HEK293 (cell line): ENCODE measurements around the gene TMEM238.

Experiments
- CTCF ChIA-PET: fragments of 350-600 bp; formaldehyde crosslinking; extraction: SDS; loops from one replicate; lab custom pipeline; 2021; ENCODE audit warnings: antibody characterized with exemption; lab: Yijun Ruan, JAX
- POLR2A ChIA-PET: fragments of 300-600 bp; formaldehyde crosslinking; extraction: SDS; loops from one replicate; lab custom pipeline; 2020; ENCODE audit warnings: antibody characterized with exemption, inconsistent platforms; lab: Yijun Ruan, JAX
- H3K27ac ChIP-seq: fragments of 200-500 bp; sonication (Bioruptor generic); 2 replicates; pipeline ENCODE4 v1.5.1; 2014; ENCODE audit warnings: low read depth, low read length, control low read depth, inconsistent platforms; ENCODE audit errors: extremely low read depth
- H3K36me3 ChIP-seq, 2 experiments: fragments of 200-500 bp in 1 of 2; sonication (Bioruptor generic) in 1 of 2; 1 replicate in 1 of 2; 2 replicates in 1 of 2; pipeline ENCODE4 v1.5.1; 2014 to 2017; ENCODE audit warnings: inconsistent platforms in 2 of 2, low read length in 2 of 2; ENCODE audit not compliant: control insufficient read depth in 2 of 2, insufficient read depth in 1 of 2
- H3K4me1 ChIP-seq: fragments of 200-500 bp; sonication (Bioruptor generic); 2 replicates; pipeline ENCODE4 v1.5.1; 2014; ENCODE audit warnings: mild to moderate bottlenecking, low read length, inconsistent platforms; ENCODE audit not compliant: control insufficient read depth, insufficient read depth
- H3K4me3 ChIP-seq: 2 replicates; pipeline ENCODE4 v1.5.1; 2011; ENCODE audit warnings: low read depth, mild to moderate bottlenecking, control low read depth, low read length, moderate library complexity
- H3K9me3 ChIP-seq: fragments of 200-500 bp; sonication (Bioruptor generic); 2 replicates; pipeline ENCODE4 v1.5.1; 2014; ENCODE audit warnings: low read depth, low read length, inconsistent platforms; ENCODE audit not compliant: control insufficient read depth, insufficient read depth
- ELK4 ChIP-seq: IDR thresholded peaks from 2 replicates; pipeline ENCODE4 v1.6.1; 2011; ENCODE audit warnings: mild to moderate bottlenecking, low read depth, low read length, borderline replicate concordance
- GLI4 ChIP-seq: fragments of 450-650 bp; formaldehyde crosslinking; IDR thresholded peaks from 2 replicates; pipeline ENCODE4 v1.5.1; 2016; ENCODE audit warnings: missing biosample characterization, missing genetic modification characterization
- KLF8 ChIP-seq: fragments of 450-650 bp; formaldehyde crosslinking; IDR thresholded peaks from 2 replicates; pipeline ENCODE4 v1.5.1; 2016; ENCODE audit warnings: missing biosample characterization, missing genetic modification characterization
- PRDM1 ChIP-seq: fragments of 450-650 bp; formaldehyde crosslinking; IDR thresholded peaks from 2 replicates; pipeline ENCODE4; 2016; ENCODE audit warnings: missing biosample characterization, missing genetic modification characterization
- PRDM10 ChIP-seq: fragments of 450-650 bp; formaldehyde crosslinking; IDR thresholded peaks from 2 replicates; pipeline ENCODE4 v1.5.1; 2016; ENCODE audit warnings: missing biosample characterization, missing genetic modification characterization
- SALL2 ChIP-seq: fragments of 450-650 bp; formaldehyde crosslinking; IDR thresholded peaks from 2 replicates; pipeline ENCODE4 v1.5.0; 2017; ENCODE audit warnings: missing biosample characterization, mild to moderate bottlenecking, missing genetic modification characterization, borderline replicate concordance
- TCF7L2 ChIP-seq: IDR thresholded peaks from 2 replicates; pipeline ENCODE4 v1.6.1; 2011; ENCODE audit warnings: low read depth, mild to moderate bottlenecking, inconsistent platforms, low read length, moderate library complexity, borderline replicate concordance
- ZBTB6 ChIP-seq: fragments of 450-650 bp; formaldehyde crosslinking; IDR thresholded peaks from 2 replicates; pipeline ENCODE4 v1.5.1; 2017; ENCODE audit warnings: missing biosample characterization, missing genetic modification characterization
- ZEB2 ChIP-seq: fragments of 450-650 bp; formaldehyde crosslinking; IDR thresholded peaks from 2 replicates; pipeline ENCODE4 v1.5.1; 2016; ENCODE audit warnings: missing biosample characterization, missing genetic modification characterization
- ZIC2 ChIP-seq: fragments of 450-650 bp; formaldehyde crosslinking; IDR thresholded peaks from 2 replicates; pipeline ENCODE4 v1.5.1; 2016; ENCODE audit warnings: missing biosample characterization, missing genetic modification characterization
- ZNF169 ChIP-seq: fragments of 450-650 bp; formaldehyde crosslinking; IDR thresholded peaks from 2 replicates; pipeline ENCODE4 v1.5.1; 2016; ENCODE audit warnings: missing biosample characterization, missing genetic modification characterization
- ZNF184 ChIP-seq: fragments of 450-650 bp; IDR thresholded peaks from 2 replicates; pipeline ENCODE4 v1.5.1; 2018; ENCODE audit warnings: missing biosample characterization, mild to moderate bottlenecking, missing genetic modification characterization
- ZNF221 ChIP-seq: fragments of 450-650 bp; formaldehyde crosslinking; IDR thresholded peaks from 2 replicates; pipeline ENCODE4 v1.5.1; 2017; ENCODE audit warnings: missing biosample characterization, missing genetic modification characterization, borderline replicate concordance
- ZNF274 ChIP-seq, 2 experiments: fragments of 200-500 bp in 1 of 2; fragments of 450-650 bp in 1 of 2; sonication (Bioruptor generic) in 1 of 2; formaldehyde crosslinking in 1 of 2; IDR thresholded peaks; 2 replicates each; pipeline versions ENCODE4 v1.5.1 to v1.6.1; 2014 to 2016; ENCODE audit warnings: borderline replicate concordance in 1 of 2, inconsistent platforms in 1 of 2, low read length in 1 of 2, missing biosample characterization in 1 of 2, missing genetic modification characterization in 1 of 2
- ZNF341 ChIP-seq: fragments of 450-650 bp; formaldehyde crosslinking; IDR thresholded peaks from 2 replicates; pipeline ENCODE4; 2016; ENCODE audit warnings: low read depth, missing biosample characterization, missing genetic modification characterization
- ZNF391 ChIP-seq: fragments of 450-650 bp; formaldehyde crosslinking; IDR thresholded peaks from 2 replicates; pipeline ENCODE4 v1.5.1; 2016; ENCODE audit warnings: low read depth, missing biosample characterization, missing genetic modification characterization, borderline replicate concordance
- ZNF416 ChIP-seq: fragments of 450-650 bp; formaldehyde crosslinking; IDR thresholded peaks from 2 replicates; pipeline ENCODE4 v1.5.1; 2016; ENCODE audit warnings: missing biosample characterization, missing genetic modification characterization
- ZNF473 ChIP-seq: fragments of 450-650 bp; formaldehyde crosslinking; IDR thresholded peaks from 2 replicates; pipeline ENCODE4 v1.5.1; 2017; ENCODE audit warnings: missing biosample characterization, missing genetic modification characterization
- ZNF521 ChIP-seq: fragments of 450-650 bp; formaldehyde crosslinking; IDR thresholded peaks from 2 replicates; pipeline ENCODE4 v1.5.1; 2017; ENCODE audit warnings: missing biosample characterization, mild to moderate bottlenecking, missing genetic modification characterization
- ZNF548 ChIP-seq: fragments of 450-650 bp; formaldehyde crosslinking; IDR thresholded peaks from 2 replicates; pipeline ENCODE4 v1.5.1; 2016; ENCODE audit warnings: missing biosample characterization, missing genetic modification characterization
- ZNF621 ChIP-seq: fragments of 450-650 bp; formaldehyde crosslinking; IDR thresholded peaks from 2 replicates; pipeline ENCODE4 v1.5.1; 2017; ENCODE audit warnings: missing biosample characterization, missing genetic modification characterization
- ZNF623 ChIP-seq: fragments of 450-650 bp; formaldehyde crosslinking; IDR thresholded peaks from 2 replicates; pipeline ENCODE4 v1.5.1; 2016; ENCODE audit warnings: missing biosample characterization, missing genetic modification characterization
- ZNF629 ChIP-seq: fragments of 450-650 bp; formaldehyde crosslinking; IDR thresholded peaks from 2 replicates; pipeline ENCODE4 v1.5.1; 2017; ENCODE audit warnings: missing biosample characterization, missing genetic modification characterization
- ZNF639 ChIP-seq: fragments of 450-650 bp; formaldehyde crosslinking; IDR thresholded peaks from 2 replicates; pipeline ENCODE4 v1.5.1; 2016; ENCODE audit warnings: missing biosample characterization, missing genetic modification characterization
- ZNF701 ChIP-seq: fragments of 450-650 bp; formaldehyde crosslinking; IDR thresholded peaks from 2 replicates; pipeline ENCODE4 v1.5.1; 2016; ENCODE audit warnings: missing biosample characterization, missing genetic modification characterization
- ZNF747 ChIP-seq: fragments of 450-650 bp; formaldehyde crosslinking; IDR thresholded peaks from 2 replicates; pipeline ENCODE4 v1.5.1; 2016; ENCODE audit warnings: missing biosample characterization, missing genetic modification characterization
- ZNF785 ChIP-seq: fragments of 450-650 bp; formaldehyde crosslinking; IDR thresholded peaks from 2 replicates; pipeline ENCODE4 v1.5.1; 2016; ENCODE audit warnings: missing biosample characterization, missing genetic modification characterization
- ZNF843 ChIP-seq: fragments of 450-650 bp; formaldehyde crosslinking; IDR thresholded peaks from 2 replicates; pipeline ENCODE4 v1.5.1; 2016; ENCODE audit warnings: missing biosample characterization, missing genetic modification characterization
- ZSCAN4 ChIP-seq: fragments of 450-650 bp; formaldehyde crosslinking; IDR thresholded peaks from 2 replicates; pipeline ENCODE4 v1.5.1; 2017; ENCODE audit warnings: missing biosample characterization, missing genetic modification characterization

TMEM238 gene

GRCh38 chr19:55372316-55373081 lies 11.6 kb downstream of the TMEM238 start (continued):
- TF ChIP-seq PRDM10 (tag by site-specific recombination) (peak; percentile 36; the same call in 1 of the 2 replicates), SALL2 (no peak), ZNF473 (no peak), ZNF274 (IDR thresholded peaks at IDR 0.05; ENCODE audit: low read length) (no peak), ZNF274 (tag by site-specific recombination; IDR thresholded peaks at IDR 0.05; ENCODE audit: borderline replicate concordance) (no peak), ZNF623 (no peak), ZNF391 (tag by site-specific recombination) (no peak), ZNF548 (tag by site-specific recombination) (no peak), ZNF621 (no peak), GLI4 (tag by site-specific recombination) (no peak), ZNF639 (tag by site-specific recombination) (0 out of 2 replicates have a peak, but pooled peaks have one; percentile 28), ZNF701 (no peak), ELK4 (no peak), ZNF521 (no peak), ZNF785 (tag by site-specific recombination) (no peak), ZEB2 (tag by site-specific recombination) (peak; percentile 64), ZNF341 (tag by site-specific recombination) (no peak)

- H3K27ac ChIP-seq = no peak within 1 kb of the TSS
- POLR2A ChIA-PET = interaction anchor here (1.1 to 2.8 kb wide), 6 partner anchors 12 to 36 kb away, joined by 3 to 20 read pairs (median 6); partner anchors contain the start of gene KMT5C
- no peaks in the 10 kb centered on the region for H3K9me3 ChIP-seq
- H3K4me3 ChIP-seq = peak within 1 kb of the TSS; percentile 48
- CTCF ChIA-PET = no interaction called here
- H3K4me1 ChIP-seq = peaks cover 5% of the 10 kb centered on the region; the same call in 1 of the 2 replicates
- no peaks in the 10 kb centered on the region for H3K36me3 ChIP-seq
- TF ChIP-seq ZSCAN4 (tag by site-specific recombination) (no peak), PRDM1 (tag by site-specific recombination) (peak; percentile 96), ZNF747 (tag by site-specific recombination) (no peak), ZNF221 (tag by site-specific recombination) (no peak), ZNF169 (tag by site-specific recombination) (no peak), TCF7L2 (no peak), KLF8 (tag by site-specific recombination) (peak; percentile 27; the same call in 1 of the 2 replicates), ZBTB6 (tag by site-specific recombination) (peak; percentile 34; the same call in 1 of the 2 replicates), ZNF843 (tag by site-specific recombination) (no peak), ZNF416 (tag by site-specific recombination) (no peak), ZNF629 (no peak), ZNF184 (tag by site-specific recombination) (no peak), ZIC2 (tag by site-specific recombination) (peak; percentile 19; the same call in 1 of the 2 replicates)
Measured at GRCh38 chr19:55370305-55370988, 13.6 kb downstream of the TMEM238 start, which contains the start of gene IL11. Gene IL11, minus strand, starts transcription at chr19:55370463. Its CDS starts 153 bp downstream, at chr19:55370310.
